Effector memory CD4-positive, alpha-beta T cell (primary cell): Measurements from ENCODE around the gene PYDC1.

Experiments
- DNase-seq, 3 donors: peaks; one replicate each; pipeline ENCODE4 v3.0.0-alpha.2; 2020
- H3K27ac ChIP-seq: 2 replicates; pipeline ENCODE4 v1.7.0; 2013; ENCODE audit warnings: mild to moderate bottlenecking, low read length, moderate library complexity; ENCODE audit not compliant: insufficient read depth, poor library complexity, severe bottlenecking
- H3K27me3 ChIP-seq: replicated peaks from 2 replicates; pipeline ENCODE4 v1.7.0; 2013; ENCODE audit warnings: mild to moderate bottlenecking, low read length; ENCODE audit not compliant: insufficient read depth, control insufficient read depth, poor library complexity, severe bottlenecking
- H3K36me3 ChIP-seq: 2 replicates; pipeline ENCODE4 v1.7.0; 2013; ENCODE audit warnings: mild to moderate bottlenecking, low read length, moderate library complexity; ENCODE audit not compliant: control insufficient read depth, insufficient read depth
- H3K4me1 ChIP-seq: 2 replicates; pipeline ENCODE4 v1.7.0; 2013; ENCODE audit warnings: low read length, mild to moderate bottlenecking; ENCODE audit not compliant: control insufficient read depth, insufficient read depth, poor library complexity, severe bottlenecking
- H3K4me3 ChIP-seq: 2 replicates; pipeline ENCODE4 v1.7.0; 2013; ENCODE audit warnings: low read length, low read depth, mild to moderate bottlenecking; ENCODE audit not compliant: insufficient read depth, poor library complexity, severe bottlenecking
- H3K9me3 ChIP-seq: 2 replicates; pipeline ENCODE4 v1.7.0; 2013; ENCODE audit warnings: mild to moderate bottlenecking, low read length, moderate library complexity; ENCODE audit not compliant: control insufficient read depth

Gene PYDC1

DNA sequence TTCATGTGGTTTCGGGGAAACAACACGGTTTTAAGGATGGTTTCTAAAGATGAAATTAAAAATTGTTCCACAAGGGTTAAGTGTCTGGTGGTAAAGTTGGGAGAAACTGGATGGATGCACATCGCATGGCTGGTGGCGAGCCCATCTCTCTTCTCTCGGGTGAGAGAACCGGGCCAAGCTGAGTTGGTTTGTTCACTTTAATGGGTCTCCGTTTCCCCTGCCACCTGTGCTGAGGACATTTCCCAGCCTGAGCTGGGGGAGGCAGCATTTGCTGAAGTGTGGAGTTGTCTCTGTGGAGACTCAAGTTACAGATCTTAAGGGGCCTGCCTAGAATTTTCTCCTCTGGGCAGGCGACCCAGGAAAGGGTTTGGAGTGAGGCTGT is 29.1 kb downstream of the PYDC1 start:
- no peak for DNase-seq
- no peaks in the 10 kb centered on the region for H3K9me3 ChIP-seq
- no peak overlapping the region for H3K27ac ChIP-seq
- H3K27me3 ChIP-seq, result no peaks in the 10 kb centered on the region
- H3K4me1 ChIP-seq, result peaks cover 15% of the 10 kb centered on the region
- H3K36me3 ChIP-seq, result peaks cover 96% of the 10 kb centered on the region
- no peak overlapping the region for H3K4me3 ChIP-seq

DNA sequence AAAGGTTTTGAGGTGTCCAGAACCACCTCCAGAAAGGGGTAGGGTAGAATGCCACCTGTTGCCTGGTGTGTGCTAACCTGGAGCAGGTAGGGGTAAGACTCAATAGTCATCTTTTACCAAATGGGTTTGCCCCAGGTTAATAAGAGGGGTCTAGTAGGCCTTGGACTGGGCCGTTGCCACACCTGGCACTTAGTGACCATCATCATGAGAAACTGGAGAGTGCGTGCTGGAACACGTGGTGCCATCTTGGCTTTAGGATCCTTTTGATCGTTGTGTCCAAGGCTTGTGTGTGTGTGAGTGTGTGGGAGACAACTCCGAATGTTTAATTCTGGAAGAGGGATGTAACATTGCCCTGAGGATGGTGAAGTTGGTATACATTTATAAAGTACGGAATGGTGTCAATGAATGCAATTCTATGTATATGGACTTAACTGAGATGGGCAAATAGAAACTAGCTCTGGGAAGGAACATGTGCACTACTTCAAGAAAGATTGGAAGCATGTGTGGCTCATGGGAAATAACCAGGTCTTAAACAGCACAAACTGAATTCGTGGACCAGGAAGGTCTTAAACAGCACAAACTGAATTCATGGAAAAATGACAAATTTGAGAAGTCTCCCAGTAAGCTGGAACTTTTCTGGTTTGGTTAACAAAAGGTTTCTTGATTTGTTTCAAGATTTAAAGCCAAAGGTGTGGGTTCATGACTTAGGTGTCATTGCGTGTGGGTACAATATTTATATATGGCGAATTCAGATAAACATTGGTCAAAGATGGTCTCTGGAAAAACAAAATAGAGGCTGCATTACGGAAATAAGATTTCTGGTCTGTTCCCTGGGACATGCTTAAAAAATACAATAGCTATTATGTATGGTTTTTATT is 29.8 kb downstream of the PYDC1 start:
- Histone ChIP-seq H3K4me1 (peaks cover 21% of the 10 kb centered on the region), H3K36me3 (peaks cover 98% of the 10 kb centered on the region), H3K9me3 (no peaks in the 10 kb centered on the region), H3K4me3 (no peak overlapping the region), H3K27me3 (no peaks in the 10 kb centered on the region), H3K27ac (no peak overlapping the region)
- no peak for DNase-seq

DNA sequence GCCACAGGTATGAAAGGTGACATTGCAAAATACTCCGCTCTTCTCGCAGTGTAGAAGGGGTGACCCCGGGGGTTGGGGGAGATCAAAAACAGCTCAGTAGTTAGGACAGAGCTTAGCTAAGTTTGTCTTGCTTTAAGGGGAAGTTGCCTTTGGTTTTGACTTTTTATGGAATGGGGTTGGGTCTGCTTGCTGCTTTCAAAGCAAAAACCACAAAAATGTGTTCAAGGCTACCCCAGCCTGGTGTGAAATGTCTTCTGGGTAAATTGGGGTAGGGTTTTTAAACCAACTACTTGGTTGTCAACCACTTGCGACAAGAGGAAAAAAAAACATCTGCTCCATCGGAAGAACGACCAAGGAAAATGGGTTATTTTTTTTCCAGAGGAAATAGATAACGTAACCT is 30.8 kb downstream of the PYDC1 start:
- H3K4me1 ChIP-seq, result peaks cover 30% of the 10 kb centered on the region
- no peaks in the 10 kb centered on the region for H3K9me3 ChIP-seq
- no peak overlapping the region for H3K27ac ChIP-seq
- no peak for DNase-seq
- H3K36me3 ChIP-seq, result peaks cover 89% of the 10 kb centered on the region
- no peaks in the 10 kb centered on the region for H3K27me3 ChIP-seq
- H3K4me3 ChIP-seq, result no peak overlapping the region

DNA sequence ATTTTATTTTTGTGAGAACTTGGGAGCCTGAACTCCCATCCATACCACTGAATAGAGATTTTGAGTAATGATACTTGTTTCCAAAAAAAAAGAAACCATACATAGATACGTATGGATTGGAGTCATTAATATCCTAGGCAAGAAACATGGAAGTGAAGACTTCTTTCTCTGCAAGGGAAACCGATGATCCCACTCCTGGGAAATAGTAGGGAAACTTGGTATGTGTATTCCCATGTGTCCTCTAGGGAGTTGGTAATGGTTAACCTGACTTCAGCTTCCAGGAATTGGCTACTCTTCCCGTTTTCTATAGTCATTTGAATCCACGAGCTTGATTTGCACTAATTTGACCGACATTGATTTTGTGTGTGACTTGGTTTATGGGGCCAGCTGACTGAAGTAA is 31.6 kb downstream of the PYDC1 start:
- Histone ChIP-seq H3K4me3 (no peak overlapping the region), H3K36me3 (peaks cover 81% of the 10 kb centered on the region), H3K4me1 (peaks cover 32% of the 10 kb centered on the region), H3K9me3 (no peaks in the 10 kb centered on the region), H3K27me3 (no peaks in the 10 kb centered on the region), H3K27ac (no peak overlapping the region)
- DNase-seq, result no peak

DNA sequence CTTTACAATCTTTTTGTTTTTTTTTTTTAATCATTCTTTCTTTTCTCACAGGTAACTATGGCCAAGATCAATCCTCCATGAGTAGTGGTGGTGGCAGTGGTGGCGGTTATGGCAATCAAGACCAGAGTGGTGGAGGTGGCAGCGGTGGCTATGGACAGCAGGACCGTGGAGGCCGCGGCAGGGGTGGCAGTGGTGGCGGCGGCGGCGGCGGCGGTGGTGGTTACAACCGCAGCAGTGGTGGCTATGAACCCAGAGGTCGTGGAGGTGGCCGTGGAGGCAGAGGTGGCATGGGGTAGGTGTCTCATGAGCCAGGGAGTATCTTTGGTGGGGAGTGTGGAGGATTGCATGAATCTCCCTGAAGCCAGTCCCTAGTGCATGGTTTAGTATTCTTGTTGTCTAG is 32.0 kb downstream of the PYDC1 start:
- no peak overlapping the region for H3K27ac ChIP-seq
- H3K4me3 ChIP-seq, result no peak overlapping the region
- H3K36me3 ChIP-seq, result peaks cover 80% of the 10 kb centered on the region
- H3K4me1 ChIP-seq, result peaks cover 32% of the 10 kb centered on the region
- no peaks in the 10 kb centered on the region for H3K27me3 ChIP-seq
- H3K9me3 ChIP-seq, result no peaks in the 10 kb centered on the region
- no peak for DNase-seq

DNA sequence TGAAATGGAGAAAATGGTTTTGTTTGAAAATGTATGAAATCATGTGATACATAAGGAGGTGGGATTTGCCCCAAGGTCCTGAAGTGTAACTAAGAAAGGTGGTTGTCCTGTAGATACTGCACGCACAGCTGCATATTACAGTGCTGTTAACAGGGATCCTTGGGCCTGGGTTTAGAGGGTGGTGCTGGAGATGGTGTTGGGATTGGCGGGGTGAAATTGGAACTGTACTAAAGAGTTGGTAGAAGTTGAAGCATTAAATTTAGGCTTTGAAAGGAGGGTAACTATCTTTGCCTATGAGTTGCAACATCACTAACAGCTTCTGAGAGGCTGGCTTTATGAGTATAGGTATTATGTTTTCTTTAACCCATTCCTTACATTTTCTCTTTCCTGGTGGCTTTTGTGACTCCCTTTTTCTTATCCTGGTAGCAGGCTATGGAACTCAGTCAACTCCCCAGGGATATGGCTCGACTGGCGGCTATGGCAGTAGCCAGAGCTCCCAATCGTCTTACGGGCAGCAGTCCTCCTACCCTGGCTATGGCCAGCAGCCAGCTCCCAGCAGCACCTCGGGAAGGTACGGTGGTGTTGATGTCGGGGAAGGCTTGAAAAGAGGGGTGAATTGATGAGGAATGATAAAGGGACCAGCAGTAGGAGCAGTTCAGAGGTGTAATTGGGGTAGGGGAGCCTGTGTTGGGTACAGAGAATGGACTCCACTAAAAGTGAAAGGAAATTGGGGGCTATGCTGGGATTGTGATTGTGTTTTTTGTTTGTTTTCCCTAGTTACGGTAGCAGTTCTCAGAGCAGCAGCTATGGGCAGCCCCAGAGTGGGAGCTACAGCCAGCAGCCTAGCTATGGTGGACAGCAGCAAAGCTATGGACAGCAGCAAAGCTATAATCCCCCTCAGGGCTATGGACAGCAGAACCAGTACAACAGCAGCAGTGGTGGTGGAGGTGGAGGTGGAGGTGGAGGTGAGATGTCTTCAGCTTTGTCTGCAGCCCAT is 33.2 kb downstream of the PYDC1 start:
- H3K4me3 ChIP-seq, result no peak overlapping the region
- no peaks in the 10 kb centered on the region for H3K9me3 ChIP-seq
- peaks cover 37% of the 10 kb centered on the region for H3K4me1 ChIP-seq
- H3K27me3 ChIP-seq, result no peaks in the 10 kb centered on the region
- H3K27ac ChIP-seq, result no peak overlapping the region
- DNase-seq, result no peak
- peaks cover 69% of the 10 kb centered on the region for H3K36me3 ChIP-seq

DNA sequence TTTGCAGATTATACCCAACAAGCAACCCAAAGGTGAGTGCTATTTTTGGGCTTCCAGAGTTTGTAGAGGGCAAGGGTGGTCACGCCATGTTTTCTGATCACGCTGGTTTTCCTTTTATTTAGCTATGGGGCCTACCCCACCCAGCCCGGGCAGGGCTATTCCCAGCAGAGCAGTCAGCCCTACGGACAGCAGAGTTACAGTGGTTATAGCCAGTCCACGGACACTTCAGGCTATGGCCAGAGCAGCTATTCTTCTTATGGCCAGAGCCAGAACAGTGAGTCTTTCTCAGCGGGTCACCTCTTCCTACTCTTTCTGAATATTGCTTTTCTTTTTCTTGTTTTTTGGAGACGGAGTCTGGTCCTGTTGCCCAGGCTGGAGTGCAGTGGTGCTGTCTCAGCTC is 34.5 kb downstream of the PYDC1 start:
- Histone ChIP-seq H3K4me1 (peaks cover 50% of the 10 kb centered on the region), H3K36me3 (peaks cover 55% of the 10 kb centered on the region), H3K9me3 (no peaks in the 10 kb centered on the region), H3K27me3 (no peaks in the 10 kb centered on the region), H3K27ac (no peak overlapping the region), H3K4me3 (peak overlapping the region; percentile 98)
- DNase-seq, result no peak

DNA sequence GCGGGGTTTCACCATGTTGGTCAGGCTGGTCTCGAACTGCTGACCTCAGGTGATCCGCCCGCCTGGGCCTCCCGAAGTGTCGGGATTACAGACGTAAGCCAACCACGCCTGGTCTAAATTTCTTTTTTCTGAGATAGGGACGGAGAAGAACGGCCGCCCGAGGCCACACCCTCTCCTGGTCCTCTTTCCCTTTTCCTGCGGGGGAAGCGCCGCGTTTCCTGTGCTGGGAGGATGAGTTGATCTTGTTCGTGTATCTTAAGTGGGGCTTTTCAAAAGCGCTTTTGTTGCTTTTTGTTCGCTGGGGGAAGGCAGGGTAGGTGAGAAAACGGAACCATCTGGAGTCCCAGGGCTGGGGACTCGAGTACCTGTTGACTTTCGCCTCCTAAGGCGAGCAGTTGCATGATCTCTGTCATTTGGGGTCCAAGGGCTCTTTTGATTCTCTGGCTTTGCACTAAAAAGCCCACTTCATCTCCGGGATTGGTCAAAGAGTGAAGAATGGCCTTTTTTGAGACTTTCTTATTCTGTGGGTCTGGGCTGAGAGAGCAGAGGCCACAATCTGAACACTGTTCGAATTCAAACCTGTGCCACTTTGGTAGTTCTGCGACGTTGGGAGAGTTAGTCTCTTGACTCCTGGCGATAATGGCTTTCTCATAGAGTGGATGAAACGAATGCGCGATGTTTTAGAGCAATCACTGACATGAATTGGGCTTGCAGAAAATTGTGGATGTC is 35.7 kb downstream of the PYDC1 start:
- Histone ChIP-seq H3K27ac (peak overlapping the region; percentile 93), H3K36me3 (peaks cover 44% of the 10 kb centered on the region), H3K9me3 (no peaks in the 10 kb centered on the region), H3K27me3 (no peaks in the 10 kb centered on the region), H3K4me1 (peaks cover 57% of the 10 kb centered on the region), H3K4me3 (peak overlapping the region; percentile 98)
- peak in 1 of 3 donors; percentile 33 for DNase-seq

DNA sequence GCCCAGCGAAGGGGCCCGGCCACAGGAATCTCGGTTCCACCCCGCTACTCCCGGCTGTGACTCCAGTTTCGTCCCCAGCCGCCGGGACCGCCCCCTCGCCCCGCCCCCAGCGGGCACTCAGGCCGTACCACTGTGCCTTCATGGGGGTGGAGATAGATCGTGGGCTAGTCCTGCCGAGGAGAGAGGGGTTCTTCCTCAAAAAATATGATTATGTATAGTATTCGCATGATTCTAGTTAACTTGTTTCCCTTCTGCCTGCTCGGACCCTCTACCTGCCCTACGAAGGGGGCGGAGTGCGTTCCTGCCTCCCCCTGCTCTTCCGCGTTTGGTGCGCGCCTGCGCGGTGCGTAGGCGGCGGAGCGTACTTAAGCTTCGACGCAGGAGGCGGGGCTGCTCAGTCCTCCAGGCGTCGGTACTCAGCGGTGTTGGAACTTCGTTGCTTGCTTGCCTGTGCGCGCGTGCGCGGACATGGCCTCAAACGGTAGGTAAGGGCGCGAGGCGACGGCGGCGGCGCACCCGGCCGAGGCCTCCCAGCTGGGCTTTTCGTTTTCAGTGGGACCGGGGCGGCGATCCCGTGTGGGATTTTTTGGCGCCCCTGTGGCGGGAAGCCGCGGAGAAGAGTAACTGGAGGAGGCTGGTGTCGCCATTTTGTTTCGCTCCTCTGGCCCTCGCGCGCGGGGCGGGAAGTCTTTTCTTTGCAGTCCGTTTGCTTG is 37.0 kb downstream of the PYDC1 start, which contains the start of gene FUS:
Gene FUS, plus strand, starts transcription at position 393 of the 713 bp plus-strand sequence. Its CDS starts 76 bp downstream, at position 469.
- H3K9me3 ChIP-seq, result no peaks in the 10 kb centered on the region
- peaks cover 57% of the 10 kb centered on the region for H3K4me1 ChIP-seq
- peak within 1 kb of the TSS; percentile 98 for H3K4me3 ChIP-seq
- no peaks in the 10 kb centered on the region for H3K27me3 ChIP-seq
- peaks cover 30% of the 10 kb centered on the region for H3K36me3 ChIP-seq
- DNase-seq, result peak; percentile 84 to 92 (median 86)
- peak within 1 kb of the TSS; percentile 93 for H3K27ac ChIP-seq
